Activated CD8-positive, alpha-beta T cell treated with anti-CD3 and anti-CD28 coated beads for 36 hours (primary cell): ENCODE data around the gene SFXN2. TPM values are rescaled to one million over a fixed set of nuclear protein-coding genes. Genes with fewer than 3 reads are reported as not detected.

Experiments
- ATAC-seq: fragments of 200-7000 bp; cut with Tn5 transposase; one replicate; pipeline ENCODE4 v1.10.0; 2021; ENCODE audit warnings: mild to moderate bottlenecking, moderate library complexity
- CTCF ChIA-PET: fragments of 350-600 bp; sonication (Branson Sonifier 250); formaldehyde crosslinking; loops from one replicate; lab custom pipeline; 2021; ENCODE audit warnings: antibody characterized with exemption; lab: Charles Lee
- POLR2A ChIA-PET: fragments of 350-600 bp; sonication (Branson Sonifier 250); formaldehyde crosslinking; loops from one replicate; lab custom pipeline; 2021; ENCODE audit warnings: antibody characterized with exemption; lab: Charles Lee
- DNase-seq: peaks from one replicate; pipeline ENCODE4 v3.0.0-alpha.2; 2020
- H3K27ac Mint-ChIP-seq: one replicate; pipeline ENCODE4 v1.8.0; 2021; ENCODE audit warnings: mild to moderate bottlenecking, mixed read lengths
- H3K27me3 Mint-ChIP-seq: one replicate; pipeline ENCODE4 v1.8.0; 2021; ENCODE audit warnings: mixed read lengths
- H3K36me3 Mint-ChIP-seq: one replicate; pipeline ENCODE4 v1.8.0; 2021; ENCODE audit warnings: low read depth, mixed read lengths
- H3K4me1 Mint-ChIP-seq: one replicate; pipeline ENCODE4 v1.8.0; 2021; ENCODE audit warnings: low read depth, mixed read lengths
- H3K4me3 Mint-ChIP-seq: one replicate; pipeline ENCODE4 v1.8.0; 2021; ENCODE audit warnings: mild to moderate bottlenecking, moderate library complexity, mixed read lengths
- H3K9me3 Mint-ChIP-seq: one replicate; pipeline ENCODE4 v1.8.0; 2021; ENCODE audit warnings: mixed read lengths
- intact Hi-C: fragments of 100-400 bp; cut with micrococcal nuclease; formaldehyde crosslinking; loops from one replicate; pipeline ENCODE4 v1.10.0; 2022
- total RNA-seq, 2 experiments: library from RNA; stranded (reverse); gene quantifications; one replicate each; pipeline ENCODE4 v1.2.3, GENCODE V29; 2021
- TF ChIP-seq, protein P1 (sequence below): fragments of 200-600 bp; IDR thresholded peaks from one replicate; pipeline ENCODE4 v1.8.0; 2022; ENCODE audit warnings: antibody characterized with exemption, mild to moderate bottlenecking

SFXN2 gene
- total RNA-seq, 2 experiments from 2014 or later, result 12.8 to 16.3 TPM

DNA sequence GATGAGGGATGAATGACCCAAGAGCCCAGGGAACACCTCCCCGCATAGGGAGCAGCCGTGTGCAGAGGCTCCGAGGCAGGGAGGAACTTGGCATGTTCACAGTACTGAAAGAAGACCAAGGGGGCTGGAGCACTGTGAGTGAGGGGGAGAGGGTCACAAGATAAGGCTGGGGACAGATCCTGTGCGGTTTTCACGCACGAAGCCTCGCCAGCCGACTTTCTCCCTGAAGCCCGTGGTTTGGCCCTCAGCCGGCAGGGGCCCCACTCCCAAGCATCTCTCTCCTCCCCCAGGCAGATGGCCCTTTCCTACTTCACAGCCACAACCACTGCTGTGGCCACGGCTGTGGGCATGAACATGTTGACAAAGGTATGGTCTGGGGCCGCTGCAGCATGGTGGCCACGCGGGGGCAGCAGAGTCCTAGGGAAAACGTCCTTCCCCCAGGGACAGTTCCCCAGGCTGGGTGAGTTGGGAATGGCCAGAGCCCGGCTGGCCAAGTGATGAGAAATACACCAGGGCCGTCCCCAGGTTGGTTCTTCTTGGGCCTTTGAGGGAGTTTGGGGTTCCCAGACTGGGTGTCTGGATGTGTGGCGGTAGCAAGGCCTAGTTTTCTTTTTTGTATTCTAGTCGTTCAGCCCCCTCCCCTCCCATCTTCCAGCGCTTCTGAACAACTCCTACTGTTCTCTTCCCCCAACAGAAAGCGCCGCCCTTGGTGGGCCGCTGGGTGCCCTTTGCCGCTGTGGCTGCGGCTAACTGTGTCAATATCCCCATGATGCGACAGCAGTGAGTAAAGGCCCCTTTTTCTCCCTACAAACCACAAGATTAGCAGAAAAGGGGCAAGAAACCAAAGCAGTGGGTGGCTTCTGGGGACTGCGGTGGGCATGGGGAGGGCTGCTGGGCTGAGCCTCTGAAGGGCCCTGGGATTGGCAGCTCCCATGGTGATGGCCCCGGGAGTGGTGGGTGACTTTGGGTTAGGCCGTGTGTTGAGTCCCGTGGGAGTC is 14.9 kb downstream of the SFXN2 start:
- H3K4me3 Mint-ChIP-seq, result no peak overlapping the region
- intact Hi-C loops, result no loop called here
- H3K27me3 Mint-ChIP-seq, result no peaks in the 10 kb centered on the region
- TF ChIP-seq, protein P1, sequence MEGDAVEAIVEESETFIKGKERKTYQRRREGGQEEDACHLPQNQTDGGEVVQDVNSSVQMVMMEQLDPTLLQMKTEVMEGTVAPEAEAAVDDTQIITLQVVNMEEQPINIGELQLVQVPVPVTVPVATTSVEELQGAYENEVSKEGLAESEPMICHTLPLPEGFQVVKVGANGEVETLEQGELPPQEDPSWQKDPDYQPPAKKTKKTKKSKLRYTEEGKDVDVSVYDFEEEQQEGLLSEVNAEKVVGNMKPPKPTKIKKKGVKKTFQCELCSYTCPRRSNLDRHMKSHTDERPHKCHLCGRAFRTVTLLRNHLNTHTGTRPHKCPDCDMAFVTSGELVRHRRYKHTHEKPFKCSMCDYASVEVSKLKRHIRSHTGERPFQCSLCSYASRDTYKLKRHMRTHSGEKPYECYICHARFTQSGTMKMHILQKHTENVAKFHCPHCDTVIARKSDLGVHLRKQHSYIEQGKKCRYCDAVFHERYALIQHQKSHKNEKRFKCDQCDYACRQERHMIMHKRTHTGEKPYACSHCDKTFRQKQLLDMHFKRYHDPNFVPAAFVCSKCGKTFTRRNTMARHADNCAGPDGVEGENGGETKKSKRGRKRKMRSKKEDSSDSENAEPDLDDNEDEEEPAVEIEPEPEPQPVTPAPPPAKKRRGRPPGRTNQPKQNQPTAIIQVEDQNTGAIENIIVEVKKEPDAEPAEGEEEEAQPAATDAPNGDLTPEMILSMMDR, result peak; percentile 77
- peaks cover 8% of the 10 kb centered on the region for H3K4me1 Mint-ChIP-seq
- ATAC-seq (peak; percentile 85), DNase-seq (peak; percentile 76)
- CTCF ChIA-PET, result interaction anchor here (0.8 to 2.3 kb wide), 4 partner anchors 10 to 172 kb away, joined by 3 to 8 read pairs (median 5); no protein-coding TSS in a partner anchor
- H3K9me3 Mint-ChIP-seq, result no peaks in the 10 kb centered on the region
- POLR2A ChIA-PET, result no interaction called here
- H3K27ac Mint-ChIP-seq, result peak overlapping the region; percentile 76
- peaks cover 37% of the 10 kb centered on the region for H3K36me3 Mint-ChIP-seq

DNA sequence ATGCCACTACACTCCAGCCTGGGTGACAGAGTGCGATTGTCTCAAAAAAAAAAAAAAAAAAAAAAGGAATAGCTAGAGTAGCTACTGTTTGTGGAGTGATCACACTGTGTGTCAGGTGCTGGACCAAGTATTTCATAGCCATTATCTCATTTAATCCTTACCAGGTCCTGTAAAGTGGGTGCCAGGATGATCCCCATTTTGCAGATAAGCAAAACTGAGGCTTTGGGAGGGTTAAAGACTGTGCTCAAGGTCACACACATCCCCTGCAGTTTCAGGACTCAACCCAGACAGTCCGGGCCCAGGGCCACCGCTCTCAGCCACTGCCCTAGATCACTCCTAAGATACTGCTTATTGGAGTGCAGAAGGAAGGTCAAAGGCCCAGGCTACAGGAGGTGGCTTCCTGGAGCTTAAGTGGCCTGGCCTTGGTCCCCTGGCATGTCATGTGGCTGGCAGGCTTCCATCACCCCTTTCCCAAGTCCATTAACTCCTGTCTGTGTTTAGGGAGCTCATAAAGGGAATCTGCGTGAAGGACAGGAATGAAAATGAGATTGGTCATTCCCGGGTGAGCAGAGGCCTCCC is 16.9 kb downstream of the SFXN2 start:
- intact Hi-C loops, result no loop called here
- TF ChIP-seq, protein P1, result no peak
- peaks cover 8% of the 10 kb centered on the region for H3K4me1 Mint-ChIP-seq
- ChIA-PET CTCF (interaction anchor here (2.0 kb wide), 1 partner anchor 18 kb away, joined by 7 read pairs; the partner anchor contains the start of gene ARL3), POLR2A (interaction anchor here (0.7 kb wide), 1 partner anchor 15 kb away, joined by 4 read pairs; no protein-coding TSS in a partner anchor)
- no peak overlapping the region for H3K4me3 Mint-ChIP-seq
- no peak for ATAC-seq
- H3K9me3 Mint-ChIP-seq, result no peaks in the 10 kb centered on the region
- no peaks in the 10 kb centered on the region for H3K27me3 Mint-ChIP-seq
- H3K27ac Mint-ChIP-seq, result peak overlapping the region; percentile 52
- no peak for DNase-seq
- peaks cover 38% of the 10 kb centered on the region for H3K36me3 Mint-ChIP-seq

DNA sequence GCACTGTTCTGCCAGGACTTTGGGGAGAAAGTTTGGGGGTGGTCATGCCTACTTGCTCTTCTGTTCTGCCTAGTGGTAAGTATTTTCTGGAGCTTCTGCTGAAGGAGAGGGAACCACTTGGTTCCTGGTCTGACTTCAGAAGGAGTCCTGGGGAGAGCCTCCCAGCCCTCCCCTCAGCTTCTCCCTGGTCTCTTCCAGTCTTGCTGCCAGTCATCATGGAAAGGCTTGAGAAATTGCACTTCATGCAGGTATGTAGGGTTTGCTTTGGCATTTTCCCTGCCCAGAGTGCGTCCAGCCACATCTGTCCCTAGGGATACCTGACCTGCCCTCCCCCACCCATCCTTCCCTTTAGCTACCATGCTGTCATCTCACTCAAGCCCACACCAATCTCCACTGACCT is 18.2 kb downstream of the SFXN2 start:
- no peaks in the 10 kb centered on the region for H3K27me3 Mint-ChIP-seq
- no peaks in the 10 kb centered on the region for H3K9me3 Mint-ChIP-seq
- DNase-seq, result no peak
- ChIA-PET POLR2A (interaction anchor here (1.5 kb wide), 1 partner anchor 9 kb away, joined by 4 read pairs; no protein-coding TSS in a partner anchor), CTCF (interaction anchor here (2.0 kb wide), 1 partner anchor 19 kb away, joined by 7 read pairs; the partner anchor contains the start of gene ARL3)
- TF ChIP-seq, protein P1, result no peak
- no peak for ATAC-seq
- no peak overlapping the region for H3K4me3 Mint-ChIP-seq
- intact Hi-C loops, result no loop called here
- peaks cover 29% of the 10 kb centered on the region for H3K36me3 Mint-ChIP-seq
- H3K27ac Mint-ChIP-seq, result no peak overlapping the region
- H3K4me1 Mint-ChIP-seq, result peaks cover 8% of the 10 kb centered on the region

DNA sequence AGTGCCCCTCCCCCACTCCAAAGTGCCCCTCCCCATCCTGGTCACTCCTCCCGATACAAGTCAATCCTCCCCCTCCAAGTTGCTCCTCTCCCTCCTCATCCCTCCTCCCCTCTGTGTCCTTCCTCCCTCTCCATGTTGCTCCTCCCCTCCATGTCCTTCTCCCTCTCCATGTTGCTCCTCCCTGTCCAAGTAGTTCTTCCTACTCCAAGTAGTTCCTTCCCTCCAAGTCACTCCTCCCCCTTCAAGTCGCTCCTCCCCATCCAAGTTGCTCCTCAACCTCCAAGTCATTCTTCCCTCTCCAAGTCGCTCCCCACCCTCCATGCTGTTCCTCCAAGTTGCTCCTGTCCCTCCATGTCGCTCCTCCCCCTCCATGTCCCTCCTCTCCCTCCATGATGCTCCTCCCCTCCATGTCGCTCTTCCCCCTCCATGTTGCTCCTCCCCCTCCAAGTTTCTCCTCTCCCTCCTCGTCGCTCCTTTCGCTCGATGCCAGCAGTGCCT is 20.7 kb downstream of the SFXN2 start:
- intact Hi-C loops, result no loop called here
- Mint-ChIP-seq H3K36me3 (peaks cover 17% of the 10 kb centered on the region), H3K4me3 (no peak overlapping the region), H3K27me3 (no peaks in the 10 kb centered on the region), H3K27ac (no peak overlapping the region), H3K9me3 (no peaks in the 10 kb centered on the region), H3K4me1 (no peaks in the 10 kb centered on the region)
- ChIA-PET CTCF (no interaction called here), POLR2A (no interaction called here)
- DNase-seq (no peak), ATAC-seq (no peak)
- TF ChIP-seq, protein P1, result no peak
